Gastrocnemius medialis (tissue), 4 donors: Measurements from ENCODE around the gene CDC14A.

Source experiments
- POLR2A ChIP-seq, 2 donors: fragments of 450-650 bp; IDR thresholded peaks; one replicate each; pipeline ENCODE4 v1.6.1; 2017; ENCODE audit warnings: antibody characterized with exemption in 2 of 2, mild to moderate bottlenecking in 2 of 2, moderate library complexity in 2 of 2
- TF ChIP-seq, protein P1 (sequence below), 5 experiments: fragments of 450-650 bp in 3 of 5; fragments of 200-600 bp in 2 of 5; sonication (generic) in 2 of 5; IDR thresholded peaks in 4 of 5; conservative IDR thresholded peaks in 1 of 5; 1 replicate in 4 of 5; 2 replicates in 1 of 5; pipeline ENCODE4 v1.5.1; 2016 to 2019; ENCODE audit warnings: antibody characterized with exemption in 5 of 5, mild to moderate bottlenecking in 3 of 5, moderate library complexity in 3 of 5

DNA sequence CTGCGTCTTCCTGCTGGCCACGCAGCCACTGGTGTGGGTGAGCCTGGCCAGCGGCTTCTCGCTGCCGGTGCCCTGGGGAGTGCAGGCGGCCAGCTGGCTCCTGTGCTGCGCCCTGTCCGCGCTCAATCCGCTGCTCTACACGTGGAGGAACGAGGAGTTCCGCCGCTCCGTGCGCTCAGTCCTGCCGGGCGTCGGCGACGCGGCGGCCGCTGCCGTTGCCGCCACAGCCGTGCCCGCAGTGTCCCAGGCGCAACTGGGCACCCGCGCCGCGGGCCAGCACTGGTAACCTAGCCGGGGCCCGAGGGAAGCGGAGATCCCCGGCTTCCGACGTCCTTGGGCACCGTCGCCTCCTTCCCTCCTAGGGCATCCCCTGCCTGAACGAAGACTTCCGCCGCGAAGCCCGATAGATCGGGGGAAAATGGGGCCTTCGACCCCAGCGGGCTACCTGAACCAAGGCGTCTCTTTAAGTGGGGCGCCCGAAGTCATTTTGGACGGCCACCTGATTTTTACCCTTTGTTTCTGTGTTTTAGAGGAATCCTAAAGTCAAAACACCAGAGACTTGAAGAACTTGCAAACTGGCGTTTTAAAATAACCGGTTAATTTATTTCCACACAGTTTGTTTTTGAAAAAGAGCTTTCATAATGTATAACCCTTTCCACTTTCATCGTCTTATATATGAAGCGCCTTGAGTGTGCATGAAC is 187.7 kb downstream of the CDC14A start:
- TF ChIP-seq, protein P1, sequence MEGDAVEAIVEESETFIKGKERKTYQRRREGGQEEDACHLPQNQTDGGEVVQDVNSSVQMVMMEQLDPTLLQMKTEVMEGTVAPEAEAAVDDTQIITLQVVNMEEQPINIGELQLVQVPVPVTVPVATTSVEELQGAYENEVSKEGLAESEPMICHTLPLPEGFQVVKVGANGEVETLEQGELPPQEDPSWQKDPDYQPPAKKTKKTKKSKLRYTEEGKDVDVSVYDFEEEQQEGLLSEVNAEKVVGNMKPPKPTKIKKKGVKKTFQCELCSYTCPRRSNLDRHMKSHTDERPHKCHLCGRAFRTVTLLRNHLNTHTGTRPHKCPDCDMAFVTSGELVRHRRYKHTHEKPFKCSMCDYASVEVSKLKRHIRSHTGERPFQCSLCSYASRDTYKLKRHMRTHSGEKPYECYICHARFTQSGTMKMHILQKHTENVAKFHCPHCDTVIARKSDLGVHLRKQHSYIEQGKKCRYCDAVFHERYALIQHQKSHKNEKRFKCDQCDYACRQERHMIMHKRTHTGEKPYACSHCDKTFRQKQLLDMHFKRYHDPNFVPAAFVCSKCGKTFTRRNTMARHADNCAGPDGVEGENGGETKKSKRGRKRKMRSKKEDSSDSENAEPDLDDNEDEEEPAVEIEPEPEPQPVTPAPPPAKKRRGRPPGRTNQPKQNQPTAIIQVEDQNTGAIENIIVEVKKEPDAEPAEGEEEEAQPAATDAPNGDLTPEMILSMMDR (IDR thresholded peaks at IDR 0.05 in 4 of 5, conservative IDR thresholded peaks at IDR 0.05 in 1 of 5), result no peak
- no peak for TF ChIP-seq POLR2A (IDR thresholded peaks at IDR 0.05)
